Measurements from ENCODE around the gene VWA2. TPM values are rescaled to one million over a fixed set of nuclear protein-coding genes. Genes with fewer than 3 reads are reported as not detected.

VWA2 gene
- total and polyA plus RNA-seq, 2 donors (not counting 1 experiment from before 2014, with no cell fraction given): not detected

DNA sequence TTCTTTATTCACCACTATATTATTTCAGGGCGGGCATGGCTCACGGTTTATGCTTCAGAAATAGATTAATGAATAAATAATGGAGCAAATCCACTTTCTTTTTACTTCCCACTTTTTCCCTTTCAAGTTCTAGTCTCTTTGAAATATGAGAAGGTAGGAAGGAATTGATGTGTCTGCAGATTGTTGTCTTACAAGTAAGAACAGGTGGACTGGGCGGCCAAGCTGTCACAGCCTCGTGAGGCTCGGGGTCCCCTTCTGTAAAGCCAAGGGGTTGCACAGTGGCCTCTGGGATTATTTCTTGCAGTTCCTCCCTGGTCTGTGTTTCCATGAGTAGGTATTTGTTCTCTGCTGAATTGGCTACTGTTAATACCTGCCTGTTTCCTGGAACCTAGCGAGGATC lies 11.2 kb downstream of the VWA2 start:
- no peak overlapping the region for H3K4me3 ChIP-seq (ENCODE audit: control extremely low read depth in 1 of 5, extremely low read depth in 1 of 5, insufficient read depth in 1 of 5, low read depth in 2 of 5, low read length in 4 of 5)
- ChIA-PET CTCF (no interaction called here), POLR2A (no interaction called here)
- TF ChIP-seq EZH2 (IDR thresholded peaks at IDR 0.05; ENCODE audit: borderline replicate concordance, insufficient read depth, low read depth, low read length, poor library complexity, severe bottlenecking): no peak
- TF ChIP-seq, protein P1, sequence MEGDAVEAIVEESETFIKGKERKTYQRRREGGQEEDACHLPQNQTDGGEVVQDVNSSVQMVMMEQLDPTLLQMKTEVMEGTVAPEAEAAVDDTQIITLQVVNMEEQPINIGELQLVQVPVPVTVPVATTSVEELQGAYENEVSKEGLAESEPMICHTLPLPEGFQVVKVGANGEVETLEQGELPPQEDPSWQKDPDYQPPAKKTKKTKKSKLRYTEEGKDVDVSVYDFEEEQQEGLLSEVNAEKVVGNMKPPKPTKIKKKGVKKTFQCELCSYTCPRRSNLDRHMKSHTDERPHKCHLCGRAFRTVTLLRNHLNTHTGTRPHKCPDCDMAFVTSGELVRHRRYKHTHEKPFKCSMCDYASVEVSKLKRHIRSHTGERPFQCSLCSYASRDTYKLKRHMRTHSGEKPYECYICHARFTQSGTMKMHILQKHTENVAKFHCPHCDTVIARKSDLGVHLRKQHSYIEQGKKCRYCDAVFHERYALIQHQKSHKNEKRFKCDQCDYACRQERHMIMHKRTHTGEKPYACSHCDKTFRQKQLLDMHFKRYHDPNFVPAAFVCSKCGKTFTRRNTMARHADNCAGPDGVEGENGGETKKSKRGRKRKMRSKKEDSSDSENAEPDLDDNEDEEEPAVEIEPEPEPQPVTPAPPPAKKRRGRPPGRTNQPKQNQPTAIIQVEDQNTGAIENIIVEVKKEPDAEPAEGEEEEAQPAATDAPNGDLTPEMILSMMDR (IDR thresholded peaks at IDR 0.05): no peak
- H3K9me3 Mint-ChIP-seq (ENCODE audit: insufficient read depth): peaks cover 5% of the 10 kb centered on the region
- no peaks in the 10 kb centered on the region for H3K9me3 ChIP-seq (ENCODE audit: control extremely low read depth in 1 of 3, control insufficient read depth in 2 of 3, insufficient read depth in 1 of 3, low read length in 2 of 3)
- WGBS (ENCODE audit: insufficient coverage): 90% methylated on average over 4 of the region's 6 CpGs
- no peak overlapping the region for H3K27ac Mint-ChIP-seq
- ATAC-seq (ENCODE audit: low read depth) (no peak), DNase-seq (no peak)
- no peaks in the 10 kb centered on the region for H3K36me3 ChIP-seq (replicated peaks in 1 of 2; ENCODE audit: control extremely low read depth in 1 of 2, control insufficient read depth in 1 of 2, extremely low read depth in 1 of 2, insufficient read depth in 2 of 2, low read length in 1 of 2)
- intact Hi-C loops (cut with micrococcal nuclease): no loop called here
- no peaks in the 10 kb centered on the region for H3K79me2 ChIP-seq (ENCODE audit: control insufficient read depth, insufficient read depth, low read length)
- H3K4me3 Mint-ChIP-seq: no peak overlapping the region
- H3K27me3 Mint-ChIP-seq: peaks cover 19% of the 10 kb centered on the region
- no peaks in the 10 kb centered on the region for H3K4me1 ChIP-seq (ENCODE audit: control insufficient read depth in 2 of 2, insufficient read depth in 2 of 2, low read length in 2 of 2)
- no peaks in the 10 kb centered on the region for H4K20me1 ChIP-seq (ENCODE audit: control insufficient read depth, insufficient read depth, low read length, poor library complexity, severe bottlenecking)
- no peak overlapping the region for H2AFZ ChIP-seq (ENCODE audit: insufficient read depth, low read depth, low read length, poor library complexity, severe bottlenecking)
- H3K9ac ChIP-seq (ENCODE audit: low read length): no peak overlapping the region
- H3K27me3 ChIP-seq (replicated peaks in 1 of 4; ENCODE audit: control extremely low read depth in 1 of 4, control insufficient read depth in 3 of 4, insufficient read depth in 4 of 4, low read length in 3 of 4): no peaks in the 10 kb centered on the region
- no peaks in the 10 kb centered on the region for H3K4me1 Mint-ChIP-seq
- no peak overlapping the region for H3K4me2 ChIP-seq (replicated peaks; ENCODE audit: low read depth, low read length, poor library complexity, severe bottlenecking)
- no peak overlapping the region for H3K27ac ChIP-seq (ENCODE audit: low read length in 2 of 2)

DNA sequence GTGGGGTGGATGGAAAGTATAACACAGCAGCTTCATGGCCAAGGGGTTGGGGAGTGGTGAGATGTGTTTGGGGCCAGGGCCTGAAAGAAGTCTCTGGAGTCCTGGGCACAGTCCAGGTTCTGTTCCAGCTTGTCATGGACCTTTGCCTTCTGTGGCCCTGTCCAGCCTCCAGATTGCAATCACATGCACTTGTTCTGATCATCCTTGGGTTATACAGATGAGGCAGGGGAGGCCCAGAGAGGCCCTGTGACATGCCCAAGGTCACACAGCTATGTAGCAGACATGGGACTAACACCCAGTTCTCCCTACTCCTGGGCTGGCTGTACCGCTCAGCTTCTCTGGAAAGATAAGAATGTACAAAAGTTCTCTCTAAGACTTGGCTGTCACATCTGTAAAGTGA lies 11.7 kb downstream of the VWA2 start:
- no peak overlapping the region for H3K27ac ChIP-seq (ENCODE audit: low read length in 2 of 2)
- no peak overlapping the region for H3K4me3 ChIP-seq (ENCODE audit: control extremely low read depth in 1 of 5, extremely low read depth in 1 of 5, insufficient read depth in 1 of 5, low read depth in 2 of 5, low read length in 4 of 5)
- H4K20me1 ChIP-seq (ENCODE audit: control insufficient read depth, insufficient read depth, low read length, poor library complexity, severe bottlenecking): no peaks in the 10 kb centered on the region
- Mint-ChIP-seq H3K4me3 (no peak overlapping the region), H3K9me3 (ENCODE audit: insufficient read depth) (peaks cover 5% of the 10 kb centered on the region), H3K27ac (no peak overlapping the region), H3K27me3 (peaks cover 14% of the 10 kb centered on the region), H3K4me1 (peaks cover 3% of the 10 kb centered on the region)
- no peak for ATAC-seq (ENCODE audit: low read depth)
- H3K36me3 ChIP-seq (replicated peaks in 1 of 2; ENCODE audit: control extremely low read depth in 1 of 2, control insufficient read depth in 1 of 2, extremely low read depth in 1 of 2, insufficient read depth in 2 of 2, low read length in 1 of 2): no peaks in the 10 kb centered on the region
- no peak for DNase-seq
- no peak overlapping the region for H3K9ac ChIP-seq (ENCODE audit: low read length)
- TF ChIP-seq, protein P1 (IDR thresholded peaks at IDR 0.05): no peak
- no peak for TF ChIP-seq EZH2 (IDR thresholded peaks at IDR 0.05; ENCODE audit: borderline replicate concordance, insufficient read depth, low read depth, low read length, poor library complexity, severe bottlenecking)
- intact Hi-C loops (cut with micrococcal nuclease): no loop called here
- ChIA-PET POLR2A (no interaction called here), CTCF (interaction anchor here (1.1 kb wide), 1 partner anchor 53 kb away, joined by 3 read pairs; no protein-coding TSS in a partner anchor)
- WGBS (ENCODE audit: insufficient coverage): no CpG with 5 or more reads among the region's 1 CpG
- no peaks in the 10 kb centered on the region for H3K9me3 ChIP-seq (ENCODE audit: control extremely low read depth in 1 of 3, control insufficient read depth in 2 of 3, insufficient read depth in 1 of 3, low read length in 2 of 3)
- H3K4me1 ChIP-seq (ENCODE audit: control insufficient read depth in 2 of 2, insufficient read depth in 2 of 2, low read length in 2 of 2): peaks cover 0 to 4% of the 10 kb centered on the region in 2 donors
- no peak overlapping the region for H3K4me2 ChIP-seq (replicated peaks; ENCODE audit: low read depth, low read length, poor library complexity, severe bottlenecking)
- no peak overlapping the region for H2AFZ ChIP-seq (ENCODE audit: insufficient read depth, low read depth, low read length, poor library complexity, severe bottlenecking)
- no peaks in the 10 kb centered on the region for H3K79me2 ChIP-seq (ENCODE audit: control insufficient read depth, insufficient read depth, low read length)
- H3K27me3 ChIP-seq (replicated peaks in 1 of 4; ENCODE audit: control extremely low read depth in 1 of 4, control insufficient read depth in 3 of 4, insufficient read depth in 4 of 4, low read length in 3 of 4): no peaks in the 10 kb centered on the region

Measured in B cell (primary cell).